Measurements from ENCODE around the gene TANGO2. TPM values are rescaled to one million over a fixed set of nuclear protein-coding genes. Genes with fewer than 3 reads are reported as not detected.
A peak's percentile ranks its signal among the peaks of the same experiment; 100 is the strongest.

TANGO2 gene
- total and polyA plus RNA-seq, 9 of the 15 experiments (the other 6 are each of a cell fraction or from before 2014, with no cell fraction given) = 15.5 to 94.9 (median 70.1) TPM

DNA sequence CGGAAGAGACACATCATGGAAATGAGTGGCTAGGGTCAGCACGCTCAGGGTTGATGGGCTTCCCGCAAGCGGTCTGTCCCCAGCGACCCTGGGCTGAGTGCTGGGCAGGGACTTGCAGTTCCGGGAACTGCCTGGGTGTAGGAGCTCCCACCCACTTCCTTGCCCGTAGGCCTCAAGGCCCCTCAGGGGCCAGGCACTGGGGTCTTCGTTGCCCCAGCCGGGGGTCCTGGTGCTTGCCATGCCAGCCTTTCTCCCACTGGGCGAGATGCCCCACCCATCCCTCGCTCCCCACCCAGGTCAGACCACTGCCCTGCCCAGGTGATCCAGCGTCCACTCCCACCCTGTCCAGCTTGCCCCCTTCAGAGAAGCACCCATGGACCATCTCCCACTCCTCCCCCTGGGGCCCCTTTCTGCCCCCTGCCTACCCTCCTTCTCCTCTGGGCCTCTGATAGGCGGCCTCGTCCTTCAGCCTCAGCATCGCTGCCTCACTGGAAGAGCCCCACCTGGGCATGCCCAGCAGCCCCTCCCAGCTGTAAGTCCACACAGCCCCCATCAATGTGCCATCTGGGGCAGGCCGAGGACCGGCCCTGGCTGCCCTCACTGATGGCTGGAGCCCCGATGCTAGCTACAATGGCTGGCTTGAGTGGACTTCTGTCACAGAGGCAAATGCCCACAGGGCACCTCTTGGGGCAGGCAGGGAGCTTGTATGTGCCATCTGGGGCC lies 41.3 kb downstream of the TANGO2 start (continued):
- TF ChIP-seq MNT (conservative IDR thresholded peaks at IDR 0.05) (no peak), BMI1 (IDR thresholded peaks at IDR 0.05; ENCODE audit: low read length) (no peak), ATF1 (CRISPR knock-in tag; IDR thresholded peaks at IDR 0.05) (no peak), ATF1 (tag; IDR thresholded peaks at IDR 0.05) (no peak), ZNF696 (CRISPR knock-in tag; conservative IDR thresholded peaks at IDR 0.05) (no peak), ETS2 (tag; IDR thresholded peaks at IDR 0.05; ENCODE audit: borderline replicate concordance, poor library complexity, severe bottlenecking) (no peak), ILF3 (IDR thresholded peaks at IDR 0.05; ENCODE audit: borderline replicate concordance) (no peak), HMG20A (CRISPR knock-in tag; conservative IDR thresholded peaks at IDR 0.05) (no peak), ZNF644 (tag; IDR thresholded peaks at IDR 0.05; ENCODE audit: low read depth) (no peak), MYBL2 (IDR thresholded peaks at IDR 0.05; ENCODE audit: low read depth) (no peak), MYBL2 (CRISPR knock-in tag; IDR thresholded peaks at IDR 0.05; ENCODE audit: borderline replicate concordance) (no peak), HMG20B (CRISPR knock-in tag; IDR thresholded peaks at IDR 0.05) (no peak), RBFOX2 (IDR thresholded peaks at IDR 0.05; ENCODE audit: low read depth, low read length) (0 out of 2 replicates have a peak, but pooled peaks have one; percentile 22), MIER1 (IDR thresholded peaks at IDR 0.05; ENCODE audit: low read depth) (no peak), CHCHD3 (CRISPR knock-in tag; IDR thresholded peaks at IDR 0.05) (no peak), ZNF408 (CRISPR knock-in tag; IDR thresholded peaks at IDR 0.05; ENCODE audit: low read depth) (no peak), KDM2B (CRISPR knock-in tag; IDR thresholded peaks at IDR 0.05) (no peak), TGIF2 (CRISPR knock-in tag; IDR thresholded peaks at IDR 0.05) (no peak), SRSF9 (IDR thresholded peaks at IDR 0.05; ENCODE audit: borderline replicate concordance, low read depth, low read length) (no peak), GTF2F1 (IDR thresholded peaks at IDR 0.05; ENCODE audit: low read depth, low read length) (no peak), UBTF (IDR thresholded peaks at IDR 0.05; ENCODE audit: borderline replicate concordance in 1 of 2, low read depth in 2 of 2, low read length in 2 of 2) (no peak), SRSF3 (IDR thresholded peaks at IDR 0.05; ENCODE audit: insufficient read depth, low read length) (0 out of 2 replicates have a peak, but pooled peaks have one; percentile 38)
- TF ChIP-seq, protein P1, sequence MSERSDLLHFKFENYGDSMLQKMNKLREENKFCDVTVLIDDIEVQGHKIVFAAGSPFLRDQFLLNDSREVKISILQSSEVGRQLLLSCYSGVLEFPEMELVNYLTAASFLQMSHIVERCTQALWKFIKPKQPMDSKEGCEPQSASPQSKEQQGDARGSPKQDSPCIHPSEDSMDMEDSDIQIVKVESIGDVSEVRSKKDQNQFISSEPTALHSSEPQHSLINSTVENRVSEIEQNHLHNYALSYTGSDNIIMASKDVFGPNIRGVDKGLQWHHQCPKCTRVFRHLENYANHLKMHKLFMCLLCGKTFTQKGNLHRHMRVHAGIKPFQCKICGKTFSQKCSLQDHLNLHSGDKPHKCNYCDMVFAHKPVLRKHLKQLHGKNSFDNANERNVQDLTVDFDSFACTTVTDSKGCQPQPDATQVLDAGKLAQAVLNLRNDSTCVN (CRISPR knock-in tag; IDR thresholded peaks at IDR 0.05) = no peak

Data from K562 (cell line).